Skeletal muscle tissue (tissue), 4 donors: ENCODE results near the gene RNF20. TPM values are rescaled to one million over a fixed set of nuclear protein-coding genes. Genes with fewer than 3 reads are reported as not detected.

ENCODE experiments used
- H3K27ac ChIP-seq: one replicate; pipeline ENCODE4 v1.7.0; 2013; ENCODE audit warnings: mild to moderate bottlenecking, low read depth, low read length, inconsistent platforms
- H3K27me3 ChIP-seq, 3 donors: one replicate each; pipeline ENCODE4 v1.7.0; 2013; ENCODE audit warnings: low read length in 3 of 3; ENCODE audit not compliant: control insufficient read depth in 3 of 3, insufficient read depth in 3 of 3
- H3K36me3 ChIP-seq, 3 donors: one replicate each; pipeline ENCODE4 v1.7.0; 2013; ENCODE audit warnings: low read length in 3 of 3; ENCODE audit not compliant: control insufficient read depth in 3 of 3, insufficient read depth in 3 of 3
- H3K4me1 ChIP-seq, 3 donors: one replicate each; pipeline ENCODE4 v1.7.0; 2013; ENCODE audit warnings: low read length in 3 of 3, mild to moderate bottlenecking in 3 of 3; ENCODE audit not compliant: control insufficient read depth in 3 of 3, insufficient read depth in 3 of 3
- H3K4me3 ChIP-seq, 3 donors: one replicate each; pipeline ENCODE4 v1.7.0; 2013; ENCODE audit warnings: low read length in 3 of 3
- H3K9ac ChIP-seq, 3 donors: one replicate each; pipeline ENCODE4 v1.7.0; 2013; ENCODE audit warnings: low read length in 3 of 3, mild to moderate bottlenecking in 3 of 3, moderate library complexity in 2 of 3, low read depth in 1 of 3
- H3K9me3 ChIP-seq, 3 donors: one replicate each; pipeline ENCODE4 v1.7.0; 2013; ENCODE audit warnings: low read length in 3 of 3; ENCODE audit not compliant: control insufficient read depth in 3 of 3
- total RNA-seq: library from RNA; depleted of rRNA; stranded (reverse); fragments of >200 nt; gene quantifications from one replicate; pipeline ENCODE4 v1.2.3, GENCODE V29; 2014
- donor health status: Osteomylitis.

Gene RNF20
- total RNA-seq, 1 donor from 2014 or later, result 24.5 TPM

GRCh38 chr9:101566904-101567724, 33.5 kb downstream of the RNF20 start:
- Histone ChIP-seq H3K9me3 (no peaks in the 10 kb centered on the region), H3K4me3 (no peak overlapping the region), H3K27me3 (no peaks in the 10 kb centered on the region), H3K27ac (no peak overlapping the region), H3K36me3 (peaks cover 7 to 47% (median 34%) of the 10 kb centered on the region in 3 donors), H3K9ac (no peak overlapping the region), H3K4me1 (no peaks in the 10 kb centered on the region)

- no peaks in the 10 kb centered on the region for H3K27me3 ChIP-seq
- no peak overlapping the region for H3K9ac ChIP-seq
- no peak overlapping the region for H3K4me3 ChIP-seq
- no peak overlapping the region for H3K27ac ChIP-seq
- no peaks in the 10 kb centered on the region for H3K4me1 ChIP-seq
- no peaks in the 10 kb centered on the region for H3K9me3 ChIP-seq
- H3K36me3 ChIP-seq, result peaks cover 4 to 42% (median 30%) of the 10 kb centered on the region in 3 donors
These were observed 34.2 kb downstream of the RNF20 start for GRCh38 chr9:101567725-101568350.

- Histone ChIP-seq H3K9ac (no peak overlapping the region), H3K27me3 (no peaks in the 10 kb centered on the region), H3K4me1 (no peaks in the 10 kb centered on the region), H3K36me3 (peaks cover 0 to 33% (median 27%) of the 10 kb centered on the region in 3 donors), H3K9me3 (no peaks in the 10 kb centered on the region), H3K27ac (no peak overlapping the region), H3K4me3 (no peak overlapping the region)
These were observed 36.3 kb downstream of the RNF20 start for GRCh38 chr9:101569741-101570501.

- Histone ChIP-seq H3K36me3 (peaks cover 0 to 25% (median 18%) of the 10 kb centered on the region in 3 donors), H3K4me3 (no peak overlapping the region), H3K27me3 (no peaks in the 10 kb centered on the region), H3K9me3 (no peaks in the 10 kb centered on the region), H3K9ac (no peak overlapping the region), H3K4me1 (no peaks in the 10 kb centered on the region), H3K27ac (no peak overlapping the region)
These were observed 37.5 kb downstream of the RNF20 start for GRCh38 chr9:101571114-101571513.

- no peak overlapping the region for H3K27ac ChIP-seq
- no peaks in the 10 kb centered on the region for H3K27me3 ChIP-seq
- no peaks in the 10 kb centered on the region for H3K4me1 ChIP-seq
- no peak overlapping the region for H3K4me3 ChIP-seq
- no peaks in the 10 kb centered on the region for H3K9me3 ChIP-seq
- H3K9ac ChIP-seq, result no peak overlapping the region
- H3K36me3 ChIP-seq, result peaks cover 0 to 21% (median 18%) of the 10 kb centered on the region in 3 donors
These were observed 38.7 kb downstream of the RNF20 start for GRCh38 chr9:101572316-101572715.

GRCh38 chr9:101574731-101575333, 41.2 kb downstream of the RNF20 start:
- Histone ChIP-seq H3K36me3 (peaks cover 0 to 11% (median 9%) of the 10 kb centered on the region in 3 donors), H3K9me3 (no peaks in the 10 kb centered on the region), H3K4me1 (no peaks in the 10 kb centered on the region), H3K9ac (no peak overlapping the region), H3K27ac (no peak overlapping the region), H3K27me3 (no peaks in the 10 kb centered on the region), H3K4me3 (no peak overlapping the region)

GRCh38 chr9:101578378-101578777, 44.7 kb downstream of the RNF20 start:
- Histone ChIP-seq H3K36me3 (no peaks in the 10 kb centered on the region), H3K9ac (no peak overlapping the region), H3K4me1 (no peaks in the 10 kb centered on the region), H3K4me3 (no peak overlapping the region), H3K9me3 (no peaks in the 10 kb centered on the region), H3K27me3 (no peaks in the 10 kb centered on the region), H3K27ac (no peak overlapping the region)

GRCh38 chr9:101579711-101580545, 46.3 kb downstream of the RNF20 start:
- Histone ChIP-seq H3K9ac (no peak overlapping the region), H3K27me3 (no peaks in the 10 kb centered on the region), H3K9me3 (no peaks in the 10 kb centered on the region), H3K4me1 (no peaks in the 10 kb centered on the region), H3K36me3 (no peaks in the 10 kb centered on the region), H3K27ac (no peak overlapping the region), H3K4me3 (no peak overlapping the region)

GRCh38 chr9:101582553-101582952, 48.9 kb downstream of the RNF20 start:
- H3K4me3 ChIP-seq, result no peak overlapping the region
- H3K9me3 ChIP-seq, result no peaks in the 10 kb centered on the region
- H3K4me1 ChIP-seq, result no peaks in the 10 kb centered on the region
- no peaks in the 10 kb centered on the region for H3K27me3 ChIP-seq
- no peaks in the 10 kb centered on the region for H3K36me3 ChIP-seq
- H3K27ac ChIP-seq, result no peak overlapping the region
- H3K9ac ChIP-seq, result no peak overlapping the region
